Activated T-cell treated with anti-CD3 and anti-CD28 coated beads, Interleukin-2, amount 50 U/mL, for 48 hours (primary cell): Measurements from ENCODE around the gene PDK2.

Source experiments
- DNase-seq, 2 experiments: peaks; one replicate each; pipeline ENCODE4 v3.0.0-alpha.2; 2020

Gene PDK2

GRCh38 chr17:50080096-50080480, 15.1 kb upstream of the PDK2 start:
- DNase-seq, result no peak

GRCh38 chr17:50080827-50081226, 14.3 kb upstream of the PDK2 start:
- no peak for DNase-seq

- DNase-seq, result no peak
These were observed 13.4 kb upstream of the PDK2 start for GRCh38 chr17:50081757-50082156.

- DNase-seq, result peak; percentile 89 to 90
These were observed 7.8 kb upstream of the PDK2 start for GRCh38 chr17:50087246-50087911.

GRCh38 chr17:50087912-50088405, 7.2 kb upstream of the PDK2 start:
- no peak for DNase-seq

DNA sequence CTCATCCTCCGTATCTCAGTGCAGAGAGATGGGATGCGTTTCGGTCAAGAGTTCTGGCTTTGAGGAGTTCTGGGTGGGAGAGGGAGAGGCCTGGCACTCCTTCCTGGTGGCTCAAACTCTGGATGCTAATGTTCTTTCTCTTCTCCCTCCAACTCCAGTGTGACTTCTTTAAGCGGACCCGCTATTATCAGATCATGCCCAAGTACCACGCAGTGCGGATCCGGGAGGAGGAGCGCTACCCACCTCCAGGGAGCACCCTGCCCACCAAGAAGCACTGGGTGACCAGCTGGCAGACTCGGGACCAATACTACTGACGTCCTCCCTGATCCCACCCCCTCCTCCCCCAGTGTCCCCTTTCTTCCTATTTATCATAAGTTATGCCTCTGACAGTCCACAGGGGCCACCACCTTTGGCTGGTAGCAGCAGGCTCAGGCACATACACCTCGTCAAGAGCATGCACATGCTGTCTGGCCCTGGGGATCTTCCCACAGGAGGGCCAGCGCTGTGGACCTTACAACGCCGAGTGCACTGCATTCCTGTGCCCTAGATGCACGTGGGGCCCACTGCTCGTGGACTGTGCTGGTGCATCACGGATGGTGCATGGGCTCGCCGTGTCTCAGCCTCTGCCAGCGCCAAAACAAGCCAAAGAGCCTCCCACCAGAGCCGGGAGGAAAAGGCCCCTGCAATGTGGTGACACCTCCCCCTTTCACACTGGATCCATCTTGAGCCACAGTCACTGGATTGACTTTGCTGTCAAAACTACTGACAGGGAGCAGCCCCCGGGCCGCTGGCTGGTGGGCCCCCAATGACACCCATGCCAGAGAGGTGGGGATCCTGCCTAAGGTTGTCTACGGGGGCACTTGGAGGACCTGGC, 6.0 kb upstream of the PDK2 start:
- DNase-seq, result no peak

- no peak for DNase-seq
These were observed 5.1 kb upstream of the PDK2 start for GRCh38 chr17:50090071-50090470.

- DNase-seq, result no peak
These were observed 3.9 kb upstream of the PDK2 start for GRCh38 chr17:50090971-50091917.

DNA sequence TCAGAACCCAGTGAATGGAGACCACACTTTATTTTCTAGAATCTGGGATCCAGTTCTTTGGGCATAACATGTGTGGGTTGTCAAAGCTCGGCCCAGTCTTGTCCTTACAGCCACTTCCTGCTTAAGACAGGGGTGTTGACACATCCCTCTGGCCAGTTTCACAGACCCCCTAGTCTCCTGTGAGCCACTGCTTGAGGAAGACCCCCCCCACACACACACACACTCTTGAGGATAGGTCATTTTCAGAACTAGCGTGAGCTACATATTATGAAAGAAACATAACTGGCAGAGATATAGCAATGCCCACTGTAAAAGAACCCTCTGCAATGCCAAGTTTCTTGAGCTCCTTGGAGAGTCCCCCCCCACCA, 3.2 kb upstream of the PDK2 start:
- no peak for DNase-seq

GRCh38 chr17:50093246-50093645, 1.9 kb upstream of the PDK2 start:
- no peak for DNase-seq

DNA sequence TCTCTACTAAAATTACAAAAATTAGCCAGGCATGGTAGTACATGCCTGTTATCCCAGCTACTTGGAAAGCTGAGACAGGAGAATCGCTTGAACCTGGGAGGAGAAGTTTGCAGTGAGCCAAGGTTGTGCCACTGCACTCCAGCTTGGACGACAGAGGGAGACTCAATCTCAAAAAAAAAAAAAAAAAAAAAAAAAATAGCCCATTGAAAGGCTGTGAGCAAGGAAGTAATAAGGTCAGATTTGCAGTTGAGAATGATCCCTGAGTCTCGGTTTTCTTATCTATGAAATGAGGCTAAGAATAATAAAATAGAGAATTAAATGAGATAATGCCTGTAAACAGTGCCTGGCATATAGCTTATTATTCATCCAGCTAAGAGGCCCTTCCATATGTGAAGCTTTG, 1.3 kb upstream of the PDK2 start:
- no peak for DNase-seq

GRCh38 chr17:50094243-50094752, 853 bp upstream of the PDK2 start:
- DNase-seq, result peak; percentile 96 to 98

DNA sequence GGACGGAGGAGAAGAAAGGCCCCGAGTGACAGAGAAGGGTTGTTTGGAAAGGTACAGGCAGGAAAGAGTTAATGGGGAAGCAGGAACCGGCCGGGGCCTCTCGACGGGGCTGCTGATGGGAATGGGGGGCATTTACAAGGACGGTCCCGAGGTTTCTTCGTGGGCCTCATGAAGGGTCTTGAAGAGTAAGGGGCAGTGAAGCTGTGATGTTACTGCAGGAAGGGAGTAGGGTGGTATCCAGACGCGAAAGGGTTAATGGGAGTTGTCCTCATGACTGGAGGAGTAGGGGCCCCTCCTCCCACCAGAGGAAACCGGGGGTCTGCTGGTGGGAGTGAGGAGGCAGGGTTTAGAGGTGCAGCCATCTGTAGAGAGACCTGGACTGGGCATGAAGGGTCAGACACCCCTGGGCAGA, 481 bp downstream of the PDK2 start:
- DNase-seq, result no peak

GRCh38 chr17:50096092-50096491, 941 bp downstream of the PDK2 start:
- DNase-seq, result no peak

- no peak for DNase-seq
These were observed 1.6 kb downstream of the PDK2 start for GRCh38 chr17:50096758-50097157.

GRCh38 chr17:50097455-50097854, 2.3 kb downstream of the PDK2 start:
- DNase-seq, result no peak

- DNase-seq, result no peak
These were observed 2.8 kb downstream of the PDK2 start for GRCh38 chr17:50097926-50098325.

GRCh38 chr17:50098583-50098982, 3.4 kb downstream of the PDK2 start:
- no peak for DNase-seq

- no peak for DNase-seq
These were observed 3.9 kb downstream of the PDK2 start for GRCh38 chr17:50099003-50099402.

DNA sequence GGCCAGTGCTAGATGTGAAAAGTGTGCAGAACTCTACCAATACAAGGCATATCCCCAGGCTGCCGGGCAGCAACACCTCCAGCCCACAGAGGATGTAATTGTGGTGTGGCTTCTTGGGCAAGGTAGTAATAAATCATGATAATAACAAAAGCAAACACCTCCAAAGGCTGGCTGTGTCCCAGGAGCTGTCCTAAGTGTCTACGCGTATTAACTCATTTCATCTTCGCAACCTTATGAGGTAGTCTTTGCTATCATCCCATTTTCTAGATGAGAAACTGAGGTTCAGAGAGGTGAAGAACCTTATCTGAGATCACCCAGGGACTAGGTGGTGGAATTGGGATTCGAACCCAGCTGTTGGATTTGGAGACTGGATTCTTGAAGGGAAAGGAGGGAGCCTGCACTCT, 5.3 kb downstream of the PDK2 start:
- no peak for DNase-seq

- DNase-seq, result no peak
These were observed 5.8 kb downstream of the PDK2 start for GRCh38 chr17:50100921-50101345.

DNA sequence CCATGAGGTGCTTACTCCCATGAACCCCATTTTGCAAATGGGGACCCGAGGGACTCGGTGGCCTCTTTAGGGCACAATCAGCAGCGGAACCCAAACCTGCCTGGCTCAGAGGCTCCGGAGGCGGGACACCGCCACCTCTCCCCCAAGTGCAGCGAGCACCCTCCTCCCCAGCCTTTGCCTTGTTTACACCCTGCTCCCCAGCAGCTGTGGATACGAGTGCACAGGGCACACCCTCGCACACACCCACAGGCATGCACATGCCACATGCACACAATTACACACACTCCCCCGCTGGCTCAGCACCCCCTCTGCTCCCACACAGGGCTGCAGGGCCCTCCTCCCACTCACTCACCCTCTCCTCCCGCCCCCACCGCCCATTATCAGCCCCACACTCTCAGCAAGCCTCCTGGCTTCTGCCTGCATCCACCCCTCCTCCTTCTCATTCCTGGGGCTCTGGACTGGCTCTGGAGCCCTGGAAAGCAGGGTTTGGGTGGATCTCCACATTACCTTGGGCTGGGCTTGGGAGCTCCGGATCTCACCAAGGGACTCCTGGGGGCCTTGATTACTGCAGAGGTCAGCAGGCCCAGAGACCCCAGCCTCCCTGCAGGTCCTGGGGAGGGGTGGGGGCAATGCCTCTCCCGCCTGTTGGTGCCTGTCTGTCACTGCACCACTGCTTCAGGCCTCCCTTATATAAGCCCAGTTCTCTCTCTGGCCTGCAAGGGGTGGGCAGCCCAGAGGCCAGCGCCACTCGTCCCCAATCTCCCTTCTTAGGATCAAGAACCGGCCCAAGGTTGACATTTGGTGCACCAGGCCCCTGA, 6.4 kb downstream of the PDK2 start:
- no peak for DNase-seq
